GM12864 (cell line): ENCODE data around the gene CD300A.

Source experiments
- DNase-seq: peaks from one replicate; pipeline ENCODE4 v3.0.0-alpha.2; 2011; ENCODE audit warnings: low read depth
- H3K4me3 ChIP-seq: 2 replicates; pipeline ENCODE4 v1.5.1; 2011; ENCODE audit warnings: mild to moderate bottlenecking, low read depth, low read length, control low read depth
- CTCF ChIP-seq: IDR thresholded peaks from 2 replicates; pipeline ENCODE4 v1.5.1; 2011; ENCODE audit warnings: low read depth, mild to moderate bottlenecking, moderate library complexity, low read length, control low read depth, inconsistent platforms; ENCODE audit errors: missing control alignments

Gene CD300A

DNA sequence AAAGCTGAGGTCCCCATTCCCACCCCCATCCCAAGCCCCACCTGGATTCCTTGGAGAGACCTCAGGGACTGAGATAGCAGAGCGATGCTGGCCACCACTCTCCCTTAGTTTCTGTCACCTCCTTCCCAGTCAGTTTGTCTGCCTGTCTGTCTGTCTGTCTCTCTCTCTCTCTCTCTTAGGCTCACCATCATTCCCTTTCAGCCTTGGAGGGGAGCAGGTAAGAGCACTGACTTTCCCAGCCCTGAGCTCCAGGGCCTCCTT lies 59.0 kb downstream of the CD300A start:
- H3K4me3 ChIP-seq = no peak overlapping the region
- TF ChIP-seq CTCF = no peak
- no peak for DNase-seq

DNA sequence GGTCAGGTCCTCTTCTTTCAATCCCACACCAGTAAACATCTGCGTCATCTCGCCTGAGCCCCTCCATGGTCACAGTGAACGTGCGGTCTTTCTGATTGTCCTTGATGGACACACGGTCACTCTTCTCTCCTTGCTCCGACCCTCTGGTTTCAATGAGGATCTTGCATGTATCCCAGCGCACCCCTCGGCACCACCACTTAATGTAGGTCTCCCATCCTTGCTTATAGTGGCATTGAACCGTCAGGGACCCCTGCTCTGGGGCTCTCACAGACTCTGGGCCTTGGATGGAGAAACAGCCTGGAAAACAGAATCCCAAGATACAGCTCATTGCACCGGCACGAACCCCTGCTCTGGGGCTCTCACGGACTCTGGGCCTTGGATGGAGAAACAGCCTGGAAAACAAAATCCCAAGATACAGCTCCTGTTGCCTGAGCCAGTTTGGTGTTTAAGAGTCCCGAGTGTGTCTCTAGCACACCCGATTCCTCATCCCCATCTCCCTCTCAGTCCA lies 59.4 kb downstream of the CD300A start:
- H3K4me3 ChIP-seq = no peak overlapping the region
- TF ChIP-seq CTCF = no peak
- no peak for DNase-seq

GRCh38 chr17:74526681-74527080 lies 60.2 kb downstream of the CD300A start:
- no peak for DNase-seq
- no peak overlapping the region for H3K4me3 ChIP-seq
- TF ChIP-seq CTCF = no peak

- no peak overlapping the region for H3K4me3 ChIP-seq
- no peak for TF ChIP-seq CTCF
- DNase-seq = no peak
Measured at GRCh38 chr17:74527081-74527480, 60.6 kb downstream of the CD300A start.

- TF ChIP-seq CTCF = no peak
- no peak overlapping the region for H3K4me3 ChIP-seq
- no peak for DNase-seq
Measured at GRCh38 chr17:74527756-74528155, 61.3 kb downstream of the CD300A start.

- peak; percentile 51 for DNase-seq
- no peak for TF ChIP-seq CTCF
Measured at GRCh38 chr17:74528491-74529199, 62.2 kb downstream of the CD300A start.

DNA sequence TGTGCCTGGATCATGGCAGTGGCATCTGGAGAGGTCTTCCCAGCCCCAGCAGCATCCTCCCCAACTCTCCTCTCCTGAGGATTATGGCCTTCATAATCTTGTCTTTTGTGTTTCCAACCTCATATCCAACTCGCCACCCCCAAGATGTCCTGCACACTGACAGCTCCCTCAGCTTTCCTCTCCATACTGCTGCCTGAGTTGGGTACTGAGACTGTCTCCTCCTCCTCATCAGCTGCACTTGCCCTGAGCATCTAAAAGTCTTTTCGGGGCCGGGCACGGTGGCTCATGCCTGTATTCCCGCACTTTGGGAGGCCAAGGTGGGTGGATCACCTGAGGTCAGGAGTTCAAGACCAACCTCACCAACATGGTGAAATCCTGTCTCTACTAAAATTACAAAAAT lies 62.8 kb downstream of the CD300A start:
- no peak overlapping the region for H3K4me3 ChIP-seq
- TF ChIP-seq CTCF = no peak
- DNase-seq = no peak

More at GRCh38 chr17:74528491-74529199, 62.2 kb downstream of the CD300A start:
- H3K4me3 ChIP-seq = no peak overlapping the region
